GM12878 (cell line): Measurements from ENCODE around the gene IRAK2. TPM values are rescaled to one million over a fixed set of nuclear protein-coding genes. Genes with fewer than 3 reads are reported as not detected.

ENCODE experiments used
- BHLHE40 ChIP-seq, 2 experiments: fragments of 450-650 bp in 1 of 2; IDR thresholded peaks; 2 replicates each; pipeline ENCODE4 v1.6.1; 2011 to 2017; ENCODE audit warnings: low read depth in 2 of 2, borderline replicate concordance in 1 of 2, improper control_type of control experiment in 1 of 2, low read length in 1 of 2, mild to moderate bottlenecking in 1 of 2
- EED ChIP-seq: sonication (generic); IDR thresholded peaks from 2 replicates; pipeline ENCODE4 v1.6.1; 2016; ENCODE audit warnings: antibody characterized with exemption, low read depth
- HDAC2 ChIP-seq: fragments of 200-600 bp; sonication (generic); IDR thresholded peaks from 2 replicates; pipeline ENCODE4 v1.6.1; 2017
- NR2F1 ChIP-seq: fragments of 450-650 bp; conservative IDR thresholded peaks from 2 replicates; pipeline ENCODE4 v1.6.1; 2017; ENCODE audit warnings: mild to moderate bottlenecking
- polyA plus RNA-seq, 11 experiments: library from polyadenylated mRNA; depleted of rRNA in 4 of 11; unstranded in 6 of 11; stranded (reverse) in 5 of 11; fragments of >200 nt; fragmentation: Nextera tagmentation in 4 of 11; fragmentation: Illumina TruSeq in 1 of 11; extraction: Ambion mirVana in 4 of 11; extraction: Trizol in 1 of 11; gene quantifications; 1 replicate in 1 of 11; 2 replicates in 10 of 11; pipeline versions ENCODE4 v1.2.1 to v1.2.3, GENCODE V29; 2011 to 2016; ENCODE audit warnings: inconsistent platforms in 2 of 11, missing spikeins in 2 of 11, low read depth in 1 of 11
- total RNA-seq, 4 experiments: library from RNA; depleted of rRNA in 3 of 4; stranded (reverse); fragments of >200 nt in 3 of 4; fragmentation: Illumina TruSeq in 1 of 4; extraction: Trizol in 1 of 4; gene quantifications; 2 replicates each; pipeline versions ENCODE4 v1.2.1 to v1.2.3, GENCODE V29; 2013 to 2021
- TF ChIP-seq, protein P1 (sequence below): fragments of 450-650 bp; IDR thresholded peaks from 2 replicates; pipeline ENCODE4 v1.6.1; 2017; ENCODE audit warnings: mild to moderate bottlenecking, moderate library complexity
- TF ChIP-seq, protein P2 (sequence below): fragments of 450-650 bp; formaldehyde crosslinking; IDR thresholded peaks from 2 replicates; pipeline ENCODE4 v1.5.0; 2022; ENCODE audit warnings: mild to moderate bottlenecking, missing genetic modification characterization

IRAK2 gene
- total and polyA plus RNA-seq, 10 of the 15 experiments (the other 5 are each of a cell fraction or from before 2014, with no cell fraction given): 0.48 to 5.7 (median 4.5) TPM

DNA sequence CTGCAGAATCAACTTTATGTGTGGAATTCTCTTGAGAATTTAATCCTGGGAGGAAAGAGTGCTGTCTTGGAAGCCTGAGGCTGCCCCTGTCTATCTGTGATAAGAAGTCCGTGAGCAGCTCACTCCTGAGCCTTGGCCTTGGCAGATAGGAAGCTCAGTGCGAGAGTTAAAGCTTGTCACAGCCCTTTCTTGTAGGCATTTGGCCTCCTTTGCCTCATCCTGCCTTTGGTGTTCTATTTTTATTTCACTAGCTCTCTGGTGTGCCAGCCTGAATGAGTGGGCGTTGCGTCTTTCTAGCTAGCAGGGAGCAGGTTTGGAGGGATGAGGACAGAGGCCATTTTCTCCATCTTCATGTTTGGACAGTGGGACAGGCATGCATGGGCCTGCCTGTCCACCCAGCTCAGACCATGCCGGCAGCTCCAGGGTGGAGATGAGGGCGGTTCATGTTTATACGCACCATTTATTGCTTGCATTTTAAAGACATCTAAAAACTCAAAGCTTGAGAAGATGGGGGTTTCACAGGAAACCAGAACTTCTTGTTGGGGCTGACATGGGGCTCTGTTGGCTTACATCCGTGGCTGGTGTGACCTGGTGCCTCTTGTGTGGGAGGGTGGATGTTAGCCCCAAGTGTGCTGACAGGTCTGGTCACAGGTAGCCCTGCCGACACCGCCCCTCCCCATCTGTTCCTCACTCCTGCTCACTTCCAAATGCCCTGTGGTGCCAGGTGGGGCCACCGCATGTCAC lies 29.8 kb downstream of the IRAK2 start (continued):
- TF ChIP-seq, protein P1, sequence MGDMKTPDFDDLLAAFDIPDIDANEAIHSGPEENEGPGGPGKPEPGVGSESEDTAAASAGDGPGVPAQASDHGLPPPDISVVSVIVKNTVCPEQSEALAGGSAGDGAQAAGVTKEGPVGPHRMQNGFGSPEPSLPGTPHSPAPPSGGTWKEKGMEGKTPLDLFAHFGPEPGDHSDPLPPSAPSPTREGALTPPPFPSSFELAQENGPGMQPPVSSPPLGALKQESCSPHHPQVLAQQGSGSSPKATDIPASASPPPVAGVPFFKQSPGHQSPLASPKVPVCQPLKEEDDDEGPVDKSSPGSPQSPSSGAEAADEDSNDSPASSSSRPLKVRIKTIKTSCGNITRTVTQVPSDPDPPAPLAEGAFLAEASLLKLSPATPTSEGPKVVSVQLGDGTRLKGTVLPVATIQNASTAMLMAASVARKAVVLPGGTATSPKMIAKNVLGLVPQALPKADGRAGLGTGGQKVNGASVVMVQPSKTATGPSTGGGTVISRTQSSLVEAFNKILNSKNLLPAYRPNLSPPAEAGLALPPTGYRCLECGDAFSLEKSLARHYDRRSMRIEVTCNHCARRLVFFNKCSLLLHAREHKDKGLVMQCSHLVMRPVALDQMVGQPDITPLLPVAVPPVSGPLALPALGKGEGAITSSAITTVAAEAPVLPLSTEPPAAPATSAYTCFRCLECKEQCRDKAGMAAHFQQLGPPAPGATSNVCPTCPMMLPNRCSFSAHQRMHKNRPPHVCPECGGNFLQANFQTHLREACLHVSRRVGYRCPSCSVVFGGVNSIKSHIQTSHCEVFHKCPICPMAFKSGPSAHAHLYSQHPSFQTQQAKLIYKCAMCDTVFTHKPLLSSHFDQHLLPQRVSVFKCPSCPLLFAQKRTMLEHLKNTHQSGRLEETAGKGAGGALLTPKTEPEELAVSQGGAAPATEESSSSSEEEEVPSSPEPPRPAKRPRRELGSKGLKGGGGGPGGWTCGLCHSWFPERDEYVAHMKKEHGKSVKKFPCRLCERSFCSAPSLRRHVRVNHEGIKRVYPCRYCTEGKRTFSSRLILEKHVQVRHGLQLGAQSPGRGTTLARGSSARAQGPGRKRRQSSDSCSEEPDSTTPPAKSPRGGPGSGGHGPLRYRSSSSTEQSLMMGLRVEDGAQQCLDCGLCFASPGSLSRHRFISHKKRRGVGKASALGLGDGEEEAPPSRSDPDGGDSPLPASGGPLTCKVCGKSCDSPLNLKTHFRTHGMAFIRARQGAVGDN: peak; percentile 77; the same call in 1 of the 2 replicates
- TF ChIP-seq BHLHE40 (IDR thresholded peaks at IDR 0.05; ENCODE audit: borderline replicate concordance in 1 of 2, low read depth in 2 of 2, low read length in 1 of 2) (peak; percentile 37 to 49; a peak in 3 of 4 replicates), EED (0 out of 2 replicates have a peak, but pooled peaks have one; percentile 45), HDAC2 (no peak), NR2F1 (peak; percentile 51)
- TF ChIP-seq, protein P2, sequence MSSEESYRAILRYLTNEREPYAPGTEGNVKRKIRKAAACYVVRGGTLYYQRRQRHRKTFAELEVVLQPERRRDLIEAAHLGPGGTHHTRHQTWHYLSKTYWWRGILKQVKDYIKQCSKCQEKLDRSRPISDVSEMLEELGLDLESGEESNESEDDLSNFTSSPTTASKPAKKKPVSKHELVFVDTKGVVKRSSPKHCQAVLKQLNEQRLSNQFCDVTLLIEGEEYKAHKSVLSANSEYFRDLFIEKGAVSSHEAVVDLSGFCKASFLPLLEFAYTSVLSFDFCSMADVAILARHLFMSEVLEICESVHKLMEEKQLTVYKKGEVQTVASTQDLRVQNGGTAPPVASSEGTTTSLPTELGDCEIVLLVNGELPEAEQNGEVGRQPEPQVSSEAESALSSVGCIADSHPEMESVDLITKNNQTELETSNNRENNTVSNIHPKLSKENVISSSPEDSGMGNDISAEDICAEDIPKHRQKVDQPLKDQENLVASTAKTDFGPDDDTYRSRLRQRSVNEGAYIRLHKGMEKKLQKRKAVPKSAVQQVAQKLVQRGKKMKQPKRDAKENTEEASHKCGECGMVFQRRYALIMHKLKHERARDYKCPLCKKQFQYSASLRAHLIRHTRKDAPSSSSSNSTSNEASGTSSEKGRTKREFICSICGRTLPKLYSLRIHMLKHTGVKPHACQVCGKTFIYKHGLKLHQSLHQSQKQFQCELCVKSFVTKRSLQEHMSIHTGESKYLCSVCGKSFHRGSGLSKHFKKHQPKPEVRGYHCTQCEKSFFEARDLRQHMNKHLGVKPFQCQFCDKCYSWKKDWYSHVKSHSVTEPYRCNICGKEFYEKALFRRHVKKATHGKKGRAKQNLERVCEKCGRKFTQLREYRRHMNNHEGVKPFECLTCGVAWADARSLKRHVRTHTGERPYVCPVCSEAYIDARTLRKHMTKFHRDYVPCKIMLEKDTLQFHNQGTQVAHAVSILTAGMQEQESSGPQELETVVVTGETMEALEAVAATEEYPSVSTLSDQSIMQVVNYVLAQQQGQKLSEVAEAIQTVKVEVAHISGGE (CRISPR knock-in tag): no peak
